DMS153 treated with DMSO at 0.1 percent for 48 hours (cell line): ENCODE data around the gene FAM107B.

Experiments used
- DNase-seq: peaks from one replicate; lab custom pipeline; 2025; ENCODE audit not compliant: unreplicated experiment; lab: John Stamatoyannopoulos, UW

The FAM107B gene

GRCh38 chr10:14779001-14779651, 4.4 kb upstream of the FAM107B start:
- no peak for DNase-seq

- no peak for DNase-seq
Observed at GRCh38 chr10:14776546-14776945, 1.8 kb upstream of the FAM107B start.

DNA sequence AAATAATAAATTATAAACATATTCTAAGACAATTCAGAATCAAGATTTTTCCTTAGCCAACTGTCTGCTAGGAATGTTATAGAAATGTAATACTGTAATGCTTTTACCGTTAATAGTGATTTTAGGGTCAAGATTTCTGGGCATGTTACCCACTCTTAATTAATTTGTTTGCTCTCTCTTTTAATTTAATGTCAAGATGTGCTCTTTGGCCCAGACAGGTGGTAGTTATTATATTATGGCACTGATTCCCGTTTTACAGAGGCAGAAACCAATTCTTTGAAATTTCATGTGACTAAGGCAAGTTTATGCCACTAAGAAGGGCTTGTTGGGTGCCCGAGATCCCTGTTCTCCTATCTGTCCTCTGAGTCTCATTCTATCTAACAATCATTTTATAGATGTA, 959 bp upstream of the FAM107B start:
- no peak for DNase-seq

- DNase-seq = no peak
Observed at GRCh38 chr10:14774214-14774580, 500 bp downstream of the FAM107B start.

- DNase-seq = no peak
Observed at GRCh38 chr10:14773551-14774213, 1.0 kb downstream of the FAM107B start.

DNA sequence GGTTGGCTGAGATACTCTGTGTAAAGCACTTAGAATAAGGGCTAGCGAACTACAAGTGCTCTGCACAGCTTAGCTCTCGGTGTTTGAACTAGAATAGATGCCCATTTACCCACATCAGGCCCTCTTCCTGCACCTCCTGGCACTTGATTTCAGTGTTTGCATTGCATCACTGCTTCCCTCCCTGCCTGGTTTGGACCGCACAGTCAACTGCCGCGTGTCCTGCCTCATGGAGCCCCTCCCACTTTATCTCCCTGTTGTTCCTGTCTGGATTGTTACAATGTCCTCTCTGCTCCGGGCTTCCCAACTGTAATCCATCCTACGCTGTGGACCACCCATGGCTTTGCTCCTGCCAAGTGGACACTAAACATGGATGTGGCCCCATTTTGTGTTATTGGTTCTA, 2.3 kb downstream of the FAM107B start:
- DNase-seq = no peak

GRCh38 chr10:14770927-14771326, 3.8 kb downstream of the FAM107B start:
- DNase-seq = no peak

- DNase-seq = no peak
Observed at GRCh38 chr10:14761372-14761771, 13.3 kb downstream of the FAM107B start.

DNA sequence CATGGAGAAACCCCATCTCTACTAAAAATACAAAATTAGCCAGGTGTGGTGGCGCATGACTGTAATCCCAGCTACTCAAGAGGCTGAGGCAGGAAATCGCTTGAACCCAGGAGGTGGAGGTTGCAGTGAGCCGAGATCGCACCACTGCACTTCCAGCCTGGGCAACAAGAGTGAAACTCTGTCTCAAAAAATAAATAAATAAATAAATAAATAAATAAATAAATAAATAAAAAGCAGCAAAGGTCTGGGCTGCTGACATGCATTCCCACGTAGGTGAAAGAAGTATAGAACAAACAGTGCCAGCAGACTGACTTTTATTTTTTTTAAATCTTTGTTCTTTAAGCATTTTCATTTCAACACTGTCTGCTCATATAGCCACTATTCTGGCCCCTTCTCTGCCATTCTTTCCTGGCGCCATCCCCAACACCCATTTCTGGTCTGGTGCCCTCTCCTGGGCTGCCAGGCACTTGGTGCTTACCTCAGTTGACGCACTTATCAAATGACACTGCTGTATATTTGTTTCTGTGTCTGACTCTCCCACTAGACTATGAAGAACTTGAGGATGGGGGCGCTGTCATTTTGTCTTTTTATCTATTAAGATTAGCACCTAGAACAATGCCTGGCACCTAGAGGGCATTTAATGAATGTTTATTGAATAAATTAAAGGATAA, 15.6 kb downstream of the FAM107B start:
- no peak for DNase-seq

GRCh38 chr10:14758451-14758850, 16.2 kb downstream of the FAM107B start:
- DNase-seq = no peak

DNA sequence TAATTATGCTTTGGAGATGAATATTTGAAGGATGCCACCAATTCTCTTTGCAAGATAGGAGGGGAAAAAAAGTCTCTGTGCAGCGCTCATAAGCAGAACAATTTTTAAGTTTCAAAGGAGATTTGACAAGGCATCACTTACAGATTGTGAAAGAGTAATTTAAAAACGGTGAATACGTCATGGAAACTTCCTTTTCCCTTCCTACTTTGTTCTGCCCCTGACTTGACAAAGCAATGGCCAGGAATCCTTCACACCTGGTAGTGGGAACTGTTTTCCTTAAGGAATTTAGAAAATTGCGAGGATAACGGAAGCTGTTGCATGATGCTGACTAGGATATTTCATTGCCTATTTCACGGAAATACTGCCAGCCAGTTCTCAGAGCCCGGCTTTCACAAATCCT, 16.7 kb downstream of the FAM107B start:
- DNase-seq = no peak

GRCh38 chr10:14757394-14757793, 17.3 kb downstream of the FAM107B start:
- no peak for DNase-seq

- DNase-seq = no peak
Observed at GRCh38 chr10:14753441-14753840, 21.3 kb downstream of the FAM107B start.

DNA sequence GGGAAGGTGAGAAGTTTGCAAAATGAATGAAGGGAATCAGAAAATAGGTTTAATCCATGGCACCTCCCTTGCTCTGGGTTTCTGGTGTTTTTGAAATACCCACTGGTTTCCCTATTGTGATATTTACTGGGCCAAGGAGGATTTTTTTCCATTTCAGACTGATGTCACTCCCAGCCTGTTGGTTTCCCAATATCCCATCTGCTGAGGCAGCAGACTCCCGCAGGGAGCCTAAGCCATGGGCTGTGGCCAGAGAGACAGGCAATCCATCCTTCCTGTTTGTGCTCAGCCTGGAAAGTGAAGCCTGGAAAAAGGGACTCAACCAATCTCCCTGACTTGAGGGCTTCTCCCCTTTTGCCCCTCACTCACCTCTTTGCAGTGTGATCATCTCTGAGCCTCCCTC, 22.8 kb downstream of the FAM107B start:
- DNase-seq = no peak

GRCh38 chr10:14751014-14751896, 23.4 kb downstream of the FAM107B start:
- no peak for DNase-seq

DNA sequence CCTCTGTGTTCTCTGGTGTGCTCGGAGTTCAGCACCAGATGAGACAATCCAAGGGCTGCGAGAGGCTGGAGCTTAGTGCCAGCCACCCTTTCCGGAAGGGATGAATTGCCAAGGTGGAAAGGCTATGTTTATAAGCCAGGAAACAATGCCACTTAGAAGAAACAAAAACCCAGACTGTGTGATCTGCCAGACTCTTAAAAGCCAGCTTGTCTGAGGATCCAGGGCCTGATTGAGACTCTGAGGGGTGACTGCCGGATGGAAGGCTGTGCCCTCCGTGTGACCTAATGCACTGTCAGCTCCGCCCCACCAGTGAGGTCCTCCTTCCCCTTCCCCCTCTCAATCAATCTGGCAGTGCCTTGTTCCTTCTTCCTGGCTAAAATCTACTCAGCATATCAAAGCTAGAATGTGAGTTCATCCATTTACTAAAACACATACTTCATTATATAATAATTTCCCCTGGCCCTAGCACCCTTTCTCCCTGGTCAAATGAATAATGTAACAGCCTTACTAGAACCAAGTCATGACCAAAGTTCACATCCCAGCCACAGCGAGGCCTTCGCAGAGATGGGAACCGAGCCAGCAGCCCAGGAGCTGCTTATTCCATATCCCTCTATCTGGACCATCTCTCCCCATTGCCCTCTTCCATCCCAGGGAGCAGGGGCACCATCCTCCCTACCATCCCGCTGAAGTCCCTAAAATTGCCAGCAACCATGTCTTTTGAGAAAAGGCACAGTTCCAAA, 25.5 kb downstream of the FAM107B start:
- DNase-seq = no peak

- DNase-seq = no peak
Observed at GRCh38 chr10:14748441-14748840, 26.3 kb downstream of the FAM107B start.

GRCh38 chr10:14742815-14743214, 31.9 kb downstream of the FAM107B start:
- DNase-seq = no peak

GRCh38 chr10:14742382-14742781, 32.3 kb downstream of the FAM107B start:
- no peak for DNase-seq

DNA sequence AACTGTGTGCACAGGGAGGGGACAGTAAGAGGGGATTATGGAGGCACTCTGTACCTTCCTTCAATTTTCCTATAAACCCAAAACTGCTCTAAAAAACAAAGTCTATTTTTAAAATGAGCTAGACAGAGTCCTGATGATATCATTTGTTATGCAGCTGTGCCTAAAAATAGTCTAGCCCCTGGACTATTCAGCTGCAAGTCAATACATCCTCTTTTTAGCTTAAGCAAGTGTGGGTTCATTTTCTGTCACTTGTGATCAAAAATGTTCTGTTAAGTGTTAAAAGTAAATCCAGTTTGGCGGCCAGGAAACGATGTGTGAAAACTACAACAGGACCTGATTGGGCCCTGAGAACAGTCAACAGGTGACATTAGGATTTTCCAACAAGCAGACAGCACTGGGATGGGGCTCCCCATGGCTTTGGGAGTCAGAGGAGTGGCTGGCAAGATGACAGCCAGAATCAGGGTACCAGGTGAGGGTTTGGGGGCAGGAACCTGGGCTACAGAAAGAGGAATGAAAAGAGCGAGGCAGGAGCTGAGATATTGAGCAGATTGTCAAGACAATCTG, 33.9 kb downstream of the FAM107B start:
- DNase-seq = no peak
